K562 (cell line): ENCODE measurements around the gene FIG4. TPM values are rescaled to one million over a fixed set of nuclear protein-coding genes. Genes with fewer than 3 reads are reported as not detected.

Experiments
- ATAC-seq: fragments of 200-7000 bp; cut with Tn5 transposase; 3 replicates; pipeline ENCODE4 v1.9.1; 2020; ENCODE audit warnings: moderate library complexity
- BruUV-seq: library from RNA; stranded (reverse); fragments of 400-500 nt; replicated peaks from 2 replicates; lab custom pipeline; 2021; lab: Mats Ljungman, UMichigan
- CTCF ChIA-PET: fragments of 300-600 bp; formaldehyde crosslinking; extraction: SDS; loops from one replicate; lab custom pipeline; 2021; ENCODE audit warnings: low intra/inter-chr PET ratio; lab: Yijun Ruan, JAX
- POLR2A ChIA-PET: fragments of 300-600, 350-650 bp; sonication (Branson Sonifier 250); formaldehyde crosslinking; extraction: SDS; loops from one replicate; lab custom pipeline; 2021; ENCODE audit warnings: antibody characterized with exemption, inconsistent platforms; lab: Yijun Ruan, JAX
- DNase-seq, 4 experiments: peaks; one replicate each; pipeline versions ENCODE4 v3.0.0 to v3.0.0-alpha.2; 2011 to 2018; ENCODE audit warnings: low spot score in 3 of 4, mixed read lengths in 3 of 4; ENCODE audit errors: extremely low read depth in 1 of 4
- FAIRE-seq: peaks from 2 replicates; lab custom pipeline; 2011; peaks lifted over from hg19 to GRCh38; lab: Jason Lieb, UNC
- H2AFZ ChIP-seq: 2 replicates; pipeline ENCODE4 v1.6.0; 2011; ENCODE audit warnings: low read depth, low read length, control low read depth, inconsistent platforms
- H3K27ac ChIP-seq: fragments of 200-600 bp; 3 replicates; pipeline ENCODE4 v1.8.0; 2011; ENCODE audit warnings: low read depth, mild to moderate bottlenecking, control low read depth, inconsistent platforms, low read length, moderate library complexity, mixed read lengths; ENCODE audit errors: extremely low read depth
- H3K27me3 ChIP-seq, 2 experiments: fragments of 300-600 bp in 1 of 2; 2 replicates in 1 of 2; 3 replicates in 1 of 2; pipeline versions ENCODE4 v1.6.0 to v1.8.0; 2011; ENCODE audit warnings: inconsistent platforms in 2 of 2, low read length in 2 of 2, mild to moderate bottlenecking in 1 of 2, mixed read lengths in 1 of 2, moderate library complexity in 1 of 2; ENCODE audit not compliant: control insufficient read depth in 2 of 2, insufficient read depth in 2 of 2
- H3K36me3 ChIP-seq: fragments of 300-600 bp; 3 replicates; pipeline ENCODE4 v1.8.0; 2011; ENCODE audit warnings: mild to moderate bottlenecking, low read length, inconsistent platforms; ENCODE audit not compliant: control insufficient read depth, insufficient read depth
- H3K4me1 ChIP-seq, 2 experiments: fragments of 200-600 bp in 1 of 2; replicated peaks in 1 of 2; 2 replicates in 1 of 2; 3 replicates in 1 of 2; pipeline versions ENCODE4 v1.5.1 to v1.8.0; 2011; ENCODE audit warnings: inconsistent platforms in 2 of 2, low read length in 2 of 2, mild to moderate bottlenecking in 1 of 2, mixed read lengths in 1 of 2, moderate library complexity in 1 of 2; ENCODE audit not compliant: control insufficient read depth in 2 of 2, insufficient read depth in 2 of 2
- H3K4me2 ChIP-seq: 2 replicates; pipeline ENCODE4 v1.6.1; 2011; ENCODE audit warnings: low read length, control low read depth, inconsistent platforms, mixed read lengths; ENCODE audit not compliant: insufficient read depth
- H3K4me3 ChIP-seq: fragments of 200-600 bp; sonication (generic), shearing (Covaris generic); 2 replicates; pipeline ENCODE4 v1.5.1; 2016; ENCODE audit warnings: control low read depth, inconsistent platforms
- H3K79me2 ChIP-seq: fragments of 200-600 bp; 3 replicates; pipeline ENCODE4 v1.8.0; 2011; ENCODE audit warnings: low read length, inconsistent platforms; ENCODE audit not compliant: control insufficient read depth, insufficient read depth
- H3K9ac ChIP-seq, 2 experiments: 2 replicates each; pipeline versions ENCODE4 v1.6.0 to v1.6.1; 2011; ENCODE audit warnings: low read depth in 2 of 2, low read length in 2 of 2, control low read depth in 1 of 2, inconsistent platforms in 1 of 2, mild to moderate bottlenecking in 1 of 2, mixed read lengths in 1 of 2; ENCODE audit not compliant: insufficient read depth in 1 of 2
- H3K9me1 ChIP-seq: one replicate; pipeline ENCODE4 v1.6.0; 2011; ENCODE audit warnings: inconsistent platforms, mild to moderate bottlenecking, low read length, moderate library complexity; ENCODE audit not compliant: control insufficient read depth, insufficient read depth
- H3K9me3 ChIP-seq: replicated peaks from 2 replicates; pipeline ENCODE4 v1.5.1; 2011; ENCODE audit warnings: low read depth, low read length, inconsistent platforms; ENCODE audit not compliant: control insufficient read depth, insufficient read depth
- H4K20me1 ChIP-seq: replicated peaks from 2 replicates; pipeline ENCODE4 v1.6.1; 2011; ENCODE audit warnings: low read length, inconsistent platforms, mixed read lengths; ENCODE audit not compliant: control insufficient read depth, insufficient read depth
- HDAC2 ChIP-seq: fragments of 450-650 bp; IDR thresholded peaks from 2 replicates; pipeline ENCODE4 v1.6.1; 2016; ENCODE audit warnings: mild to moderate bottlenecking
- LCOR ChIP-seq: sonication (generic); formaldehyde crosslinking; IDR thresholded peaks from 2 replicates; pipeline ENCODE4 v1.8.0; 2022; ENCODE audit warnings: mild to moderate bottlenecking, missing genetic modification reagents
- RBM14 ChIP-seq: fragments of 200-400 bp; formaldehyde crosslinking; IDR thresholded peaks from 2 replicates; pipeline ENCODE4 v1.6.1; 2018; ENCODE audit warnings: low read depth, mild to moderate bottlenecking, low read length, moderate library complexity, borderline replicate concordance; ENCODE audit not compliant: insufficient read depth
- SOX6 ChIP-seq: fragments of 450-650 bp; IDR thresholded peaks from 2 replicates; pipeline ENCODE4 v1.6.1; 2014; ENCODE audit warnings: mild to moderate bottlenecking
- TFAP4 ChIP-seq: sonication (generic); formaldehyde crosslinking; IDR thresholded peaks from 2 replicates; pipeline ENCODE4 v1.8.0; 2022; ENCODE audit warnings: missing genetic modification reagents, mild to moderate bottlenecking, moderate library complexity, borderline replicate concordance
- WGBS: fragments of 100-300 bp; shearing (Covaris generic); methylation state at CpG from one replicate; pipeline ENCODE4 v1.1.6; 2016; ENCODE audit warnings: low coverage, mixed read lengths; ENCODE audit not compliant: insufficient coverage; ENCODE audit errors: missing lambda C conversion rate; 5-methylcytosine and 5-hydroxymethylcytosine counted together
- in situ Hi-C: fragments of 300-500 bp; cut with MboI; formaldehyde crosslinking; loops from 4 replicates; pipeline ENCODE4 v1.15.0; 2018; ENCODE audit warnings: inconsistent platforms, mixed read lengths
- intact Hi-C: fragments of 100-400 bp; cut with micrococcal nuclease; formaldehyde crosslinking; loops from 2 replicates; pipeline ENCODE4 v1.14.2; 2022
- polyA plus RNA-seq, 8 experiments: library from polyadenylated mRNA; depleted of rRNA in 4 of 8; stranded (reverse) in 5 of 8; unstranded in 3 of 8; fragments of >200 nt; fragmentation: Nextera tagmentation in 2 of 8; fragmentation: Illumina TruSeq in 1 of 8; extraction: Ambion mirVana in 2 of 8; extraction: Trizol in 1 of 8; gene quantifications; 2 replicates each; pipeline versions ENCODE4 v1.2.1 to v1.2.3, GENCODE V29; 2011 to 2014; ENCODE audit warnings: inconsistent platforms in 1 of 8, missing spikeins in 1 of 8
- total RNA-seq, 7 experiments: library from RNA; depleted of rRNA in 6 of 7; stranded (reverse); fragments of >200 nt in 6 of 7; fragmentation: Illumina TruSeq in 2 of 7; extraction: Trizol in 2 of 7; gene quantifications; 2 replicates each; pipeline versions ENCODE4 v1.2.1 to v1.2.3, GENCODE V29; 2011 to 2021; ENCODE audit warnings: low replicate concordance in 1 of 7

FIG4 gene
- total and polyA plus RNA-seq, 9 of the 15 experiments (the other 6 are each of a cell fraction or from before 2014, with no cell fraction given), result 1.5 to 6.8 (median 4.3) TPM

DNA sequence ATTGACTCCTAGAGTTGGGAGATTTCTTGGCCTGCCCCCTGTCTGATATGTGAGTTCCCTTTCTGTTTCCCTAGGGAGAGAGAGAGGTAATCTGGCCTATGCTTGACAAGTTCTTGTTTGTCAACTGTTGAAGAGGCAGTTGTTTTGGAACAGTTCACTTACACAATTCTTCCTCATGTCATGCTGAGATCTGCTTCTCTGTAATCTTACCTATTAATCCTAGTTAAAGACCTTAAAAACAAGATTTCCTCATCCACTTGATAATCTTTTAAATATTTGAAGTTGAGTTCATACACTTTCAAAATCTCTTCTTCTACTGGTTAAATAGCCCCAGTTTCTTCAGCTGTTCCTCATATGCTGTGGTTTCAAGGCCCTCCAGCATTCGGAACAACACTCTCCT lies 89.9 kb downstream of the FIG4 start (continued):
- no peak for TF ChIP-seq HDAC2
- TF ChIP-seq RBM14, result no peak
- TF ChIP-seq LCOR (CRISPR knock-in tag), result no peak
- no peak for TF ChIP-seq TFAP4 (CRISPR knock-in tag)

GRCh38 chr6:109782491-109782999 lies 91.4 kb downstream of the FIG4 start:
- ChIA-PET CTCF (interaction anchor here (0.6 to 4.6 kb wide), 2 partner anchors 77 to 1806 kb away, joined by 6 to 29 read pairs; no protein-coding TSS in a partner anchor), POLR2A (interaction anchor here (1.0 kb wide), 1 partner anchor 9 kb away, joined by 3 read pairs; no protein-coding TSS in a partner anchor)
- Histone ChIP-seq H3K27me3 (no peaks in the 10 kb centered on the region; a peak in 1 of 5 replicates), H3K79me2 (no peaks in the 10 kb centered on the region), H3K9ac (no peak overlapping the region), H3K36me3 (no peaks in the 10 kb centered on the region), H3K4me2 (no peak overlapping the region), H3K27ac (no peak overlapping the region), H4K20me1 (no peaks in the 10 kb centered on the region), H2AFZ (no peak overlapping the region), H3K4me3 (no peak overlapping the region), H3K4me1 (no peaks in the 10 kb centered on the region), H3K9me1 (no peaks in the 10 kb centered on the region), H3K9me3 (no peaks in the 10 kb centered on the region)
- DNase-seq (no peak), FAIRE-seq (no peak), ATAC-seq (no peak)
- TF ChIP-seq SOX6, result no peak
- in situ Hi-C loops (loop anchor here (5.0 kb wide), 1 partner anchor 75 kb away; no protein-coding TSS in a partner anchor), intact Hi-C loops (loop anchor here (10.0 kb wide), 1 partner anchor 612 kb away; no protein-coding TSS in a partner anchor)
- 3% methylated on average over 2 of the region's 2 CpGs for WGBS
- BruUV-seq, result no TSS peak
